ENCODE results near the gene EVI5L. TPM values are rescaled to one million over a fixed set of nuclear protein-coding genes. Genes with fewer than 3 reads are reported as not detected.

The EVI5L gene
- total RNA-seq, 6 experiments from 2014 or later: 3.7 to 6.3 (median 4.9) TPM

- no peak overlapping the region for H3K4me3 ChIP-seq
- ATAC-seq: no peak
Observed at GRCh38 chr19:7863157-7863970, 33.3 kb downstream of the EVI5L start.

GRCh38 chr19:7863971-7864689 is 34.1 kb downstream of the EVI5L start:
- DNase-seq (no peak), ATAC-seq (no peak)
- H3K27me3 ChIP-seq: no peaks in the 10 kb centered on the region
- H3K9me3 ChIP-seq: no peaks in the 10 kb centered on the region
- intact Hi-C loops (cut with DNase I): no loop called here
- H3K27ac ChIP-seq: no peak overlapping the region
- WGBS (ENCODE audit: insufficient coverage, low coverage, low lambda C conversion rate, missing lambda C conversion rate): 78% methylated on average over 6 of the region's 21 CpGs
- peaks cover 0 to 6% (median 0%) of the 10 kb centered on the region in 4 donors for H3K4me1 ChIP-seq
- no peak for TF ChIP-seq CTCF (IDR thresholded peaks at IDR 0.05)
- TF ChIP-seq POLR2A (IDR thresholded peaks at IDR 0.05): no peak
- H3K4me3 ChIP-seq: no peak overlapping the region
- no peaks in the 10 kb centered on the region for H3K36me3 ChIP-seq

More at GRCh38 chr19:7863157-7863970, 33.3 kb downstream of the EVI5L start:
- no peaks in the 10 kb centered on the region for H3K9me3 ChIP-seq
- TF ChIP-seq POLR2A (IDR thresholded peaks at IDR 0.05): no peak
- TF ChIP-seq CTCF (IDR thresholded peaks at IDR 0.05): no peak
- peak in 1 of 3 donors; percentile 59 for DNase-seq
- WGBS (ENCODE audit: insufficient coverage, low coverage, low lambda C conversion rate, missing lambda C conversion rate): 84% methylated on average over 22 of the region's 83 CpGs
- H3K4me1 ChIP-seq: peaks cover 0 to 6% (median 0%) of the 10 kb centered on the region in 4 donors
- H3K27ac ChIP-seq: no peak overlapping the region
- H3K36me3 ChIP-seq: no peaks in the 10 kb centered on the region
- H3K27me3 ChIP-seq: no peaks in the 10 kb centered on the region
- intact Hi-C loops (cut with DNase I): no loop called here

GRCh38 chr19:7864690-7865074 is 34.7 kb downstream of the EVI5L start:
- H3K36me3 ChIP-seq: no peaks in the 10 kb centered on the region
- H3K9me3 ChIP-seq: no peaks in the 10 kb centered on the region
- H3K27me3 ChIP-seq: no peaks in the 10 kb centered on the region
- no peak for ATAC-seq
- H3K27ac ChIP-seq: no peak overlapping the region
- 63% methylated on average over 12 of the region's 18 CpGs for WGBS (ENCODE audit: insufficient coverage, low coverage, low lambda C conversion rate, missing lambda C conversion rate)
- no peak for DNase-seq
- TF ChIP-seq CTCF (IDR thresholded peaks at IDR 0.05): no peak
- TF ChIP-seq POLR2A (IDR thresholded peaks at IDR 0.05): no peak
- peaks cover 0 to 11% (median 0%) of the 10 kb centered on the region in 4 donors for H3K4me1 ChIP-seq
- intact Hi-C loops (cut with DNase I): no loop called here
- H3K4me3 ChIP-seq: no peak overlapping the region

- WGBS (ENCODE audit: insufficient coverage, low coverage, low lambda C conversion rate, missing lambda C conversion rate): 53% methylated on average over 5 of the region's 10 CpGs
- intact Hi-C loops (cut with DNase I): no loop called here
- Histone ChIP-seq H3K9me3 (no peaks in the 10 kb centered on the region), H3K27me3 (no peaks in the 10 kb centered on the region), H3K27ac (no peak overlapping the region), H3K4me1 (peaks cover 0 to 12% (median 0%) of the 10 kb centered on the region in 4 donors), H3K36me3 (no peaks in the 10 kb centered on the region), H3K4me3 (no peak overlapping the region)
- TF ChIP-seq POLR2A (IDR thresholded peaks at IDR 0.05) (no peak), CTCF (IDR thresholded peaks at IDR 0.05) (no peak)
- ATAC-seq (no peak), DNase-seq (no peak)
Observed at GRCh38 chr19:7865262-7865911, 35.4 kb downstream of the EVI5L start.
